Measurements from ENCODE around the gene XRRA1. TPM values are rescaled to one million over a fixed set of nuclear protein-coding genes. Genes with fewer than 3 reads are reported as not detected.
A peak's percentile ranks its signal among the peaks of the same experiment; 100 is the strongest.

XRRA1 gene
- total RNA-seq, 1 experiment from 2014 or later, result 34.1 TPM

DNA sequence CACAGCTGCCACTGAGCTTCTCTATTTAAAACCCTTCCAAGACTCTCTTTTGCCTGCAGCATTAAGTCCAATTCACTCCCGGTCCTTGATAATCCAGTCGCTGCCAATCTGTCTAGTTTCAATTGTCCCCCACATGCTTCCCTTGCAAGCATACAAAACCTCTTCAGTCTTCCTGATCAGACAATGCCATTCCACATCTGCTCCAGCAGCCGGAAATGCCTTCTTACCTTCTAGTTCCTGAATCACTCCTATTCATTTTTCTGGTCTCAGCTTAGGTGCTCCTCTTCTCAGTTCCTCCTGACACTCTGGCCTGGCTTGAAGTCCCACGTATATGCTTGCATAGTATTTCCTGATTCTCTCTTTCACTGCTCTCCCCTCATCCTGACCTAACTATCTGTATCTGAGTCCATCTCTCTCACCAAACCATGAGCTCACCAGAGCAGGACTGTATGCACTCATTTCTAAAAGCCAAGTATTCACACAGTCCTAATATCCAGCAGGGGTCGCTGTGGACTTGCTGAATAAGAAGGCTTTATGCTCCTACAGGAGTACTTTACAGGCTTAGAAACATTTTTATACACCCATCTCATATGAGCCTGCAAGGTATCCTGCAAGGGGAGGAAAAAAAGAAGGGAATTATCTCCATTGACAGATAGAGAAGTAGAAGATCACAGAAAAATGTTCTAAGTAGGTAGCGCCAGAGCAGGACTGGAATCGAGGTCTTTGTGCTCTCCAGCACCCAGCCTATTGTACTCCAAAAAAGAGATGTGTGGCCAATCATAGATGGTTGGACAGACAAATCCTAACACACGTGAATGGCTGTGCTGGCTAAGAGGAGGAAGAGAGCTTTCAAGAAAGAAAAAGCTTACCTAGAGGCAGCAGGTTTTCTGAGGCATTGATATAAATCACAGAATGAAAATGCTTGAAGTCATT, 19.2 kb downstream of the XRRA1 start:
- ChIA-PET CTCF (interaction anchor here (0.6 to 1.8 kb wide), 9 partner anchors 8 to 319 kb away, joined by 3 to 9 read pairs (median 4); partner anchors contain the start of gene TPBGL), POLR2A (no interaction called here)
- ATAC-seq (peak; percentile 97), DNase-seq (ENCODE audit: low read depth, low spot score) (peak; percentile 59)
- intact Hi-C loops (cut with micrococcal nuclease; ENCODE audit: unreplicated experiment), result loop anchor here (1.0 to 10.0 kb wide), 2 partner anchors 44 to 315 kb away; partner anchors contain the start of gene TPBGL
- Histone ChIP-seq H3K27ac (ENCODE audit: low read length) (no peak overlapping the region), H3K27me3 (ENCODE audit: control insufficient read depth, insufficient read depth, low read length) (no peaks in the 10 kb centered on the region), H3K4me1 (ENCODE audit: control insufficient read depth, insufficient read depth, low read length) (no peaks in the 10 kb centered on the region), H3K4me3 (ENCODE audit: low read depth in 2 of 2, low read length in 2 of 2) (no peak overlapping the region), H3K36me3 (ENCODE audit: control insufficient read depth, insufficient read depth, low read length) (peaks cover 18% of the 10 kb centered on the region), H3K9me3 (ENCODE audit: control insufficient read depth, insufficient read depth, low read depth, low read length) (no peaks in the 10 kb centered on the region)
- in situ Hi-C loops (cut with HindIII; ENCODE audit: low pct_unique_long_range_greater_than_20kb, low sequenced_read_pairs), result no loop called here
- BruUV-seq (replicated peaks), result no TSS peak
- TF ChIP-seq TCF7L2 (IDR thresholded peaks at IDR 0.05; ENCODE audit: low read depth, low read length) (no peak), POLR2AphosphoS5 (IDR thresholded peaks at IDR 0.05; ENCODE audit: low read depth, low read length) (no peak), SIN3A (IDR thresholded peaks at IDR 0.05; ENCODE audit: borderline replicate concordance, insufficient read depth, low read depth, low read length) (no peak)
- TF ChIP-seq, protein P1, sequence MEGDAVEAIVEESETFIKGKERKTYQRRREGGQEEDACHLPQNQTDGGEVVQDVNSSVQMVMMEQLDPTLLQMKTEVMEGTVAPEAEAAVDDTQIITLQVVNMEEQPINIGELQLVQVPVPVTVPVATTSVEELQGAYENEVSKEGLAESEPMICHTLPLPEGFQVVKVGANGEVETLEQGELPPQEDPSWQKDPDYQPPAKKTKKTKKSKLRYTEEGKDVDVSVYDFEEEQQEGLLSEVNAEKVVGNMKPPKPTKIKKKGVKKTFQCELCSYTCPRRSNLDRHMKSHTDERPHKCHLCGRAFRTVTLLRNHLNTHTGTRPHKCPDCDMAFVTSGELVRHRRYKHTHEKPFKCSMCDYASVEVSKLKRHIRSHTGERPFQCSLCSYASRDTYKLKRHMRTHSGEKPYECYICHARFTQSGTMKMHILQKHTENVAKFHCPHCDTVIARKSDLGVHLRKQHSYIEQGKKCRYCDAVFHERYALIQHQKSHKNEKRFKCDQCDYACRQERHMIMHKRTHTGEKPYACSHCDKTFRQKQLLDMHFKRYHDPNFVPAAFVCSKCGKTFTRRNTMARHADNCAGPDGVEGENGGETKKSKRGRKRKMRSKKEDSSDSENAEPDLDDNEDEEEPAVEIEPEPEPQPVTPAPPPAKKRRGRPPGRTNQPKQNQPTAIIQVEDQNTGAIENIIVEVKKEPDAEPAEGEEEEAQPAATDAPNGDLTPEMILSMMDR (IDR thresholded peaks at IDR 0.05), result peak; percentile 96
- TF ChIP-seq, protein P2, sequence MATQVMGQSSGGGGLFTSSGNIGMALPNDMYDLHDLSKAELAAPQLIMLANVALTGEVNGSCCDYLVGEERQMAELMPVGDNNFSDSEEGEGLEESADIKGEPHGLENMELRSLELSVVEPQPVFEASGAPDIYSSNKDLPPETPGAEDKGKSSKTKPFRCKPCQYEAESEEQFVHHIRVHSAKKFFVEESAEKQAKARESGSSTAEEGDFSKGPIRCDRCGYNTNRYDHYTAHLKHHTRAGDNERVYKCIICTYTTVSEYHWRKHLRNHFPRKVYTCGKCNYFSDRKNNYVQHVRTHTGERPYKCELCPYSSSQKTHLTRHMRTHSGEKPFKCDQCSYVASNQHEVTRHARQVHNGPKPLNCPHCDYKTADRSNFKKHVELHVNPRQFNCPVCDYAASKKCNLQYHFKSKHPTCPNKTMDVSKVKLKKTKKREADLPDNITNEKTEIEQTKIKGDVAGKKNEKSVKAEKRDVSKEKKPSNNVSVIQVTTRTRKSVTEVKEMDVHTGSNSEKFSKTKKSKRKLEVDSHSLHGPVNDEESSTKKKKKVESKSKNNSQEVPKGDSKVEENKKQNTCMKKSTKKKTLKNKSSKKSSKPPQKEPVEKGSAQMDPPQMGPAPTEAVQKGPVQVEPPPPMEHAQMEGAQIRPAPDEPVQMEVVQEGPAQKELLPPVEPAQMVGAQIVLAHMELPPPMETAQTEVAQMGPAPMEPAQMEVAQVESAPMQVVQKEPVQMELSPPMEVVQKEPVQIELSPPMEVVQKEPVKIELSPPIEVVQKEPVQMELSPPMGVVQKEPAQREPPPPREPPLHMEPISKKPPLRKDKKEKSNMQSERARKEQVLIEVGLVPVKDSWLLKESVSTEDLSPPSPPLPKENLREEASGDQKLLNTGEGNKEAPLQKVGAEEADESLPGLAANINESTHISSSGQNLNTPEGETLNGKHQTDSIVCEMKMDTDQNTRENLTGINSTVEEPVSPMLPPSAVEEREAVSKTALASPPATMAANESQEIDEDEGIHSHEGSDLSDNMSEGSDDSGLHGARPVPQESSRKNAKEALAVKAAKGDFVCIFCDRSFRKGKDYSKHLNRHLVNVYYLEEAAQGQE (IDR thresholded peaks at IDR 0.05; ENCODE audit: insufficient read depth in 1 of 2, low read depth in 2 of 2, low read length in 1 of 2), result no peak

DNA sequence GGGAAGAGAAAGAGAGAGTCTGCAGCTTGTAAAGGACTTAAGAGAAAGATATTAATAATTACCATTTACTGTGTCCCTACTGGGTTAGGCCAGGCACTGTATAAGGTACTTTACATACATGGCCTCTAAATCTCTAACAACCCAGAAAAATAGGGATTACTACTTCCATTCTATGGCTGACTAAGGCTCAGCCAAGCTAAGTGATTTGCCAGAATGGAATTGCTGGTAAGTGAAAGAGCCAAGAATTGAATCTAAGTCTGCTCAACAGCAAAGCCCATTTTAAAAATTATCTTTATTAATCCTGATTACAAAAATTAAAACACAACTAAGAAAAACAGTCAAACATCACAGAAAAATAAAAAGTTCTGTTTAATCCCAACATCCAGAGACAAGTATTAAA, 21.4 kb downstream of the XRRA1 start:
- DNase-seq (ENCODE audit: low read depth, low spot score) (no peak), ATAC-seq (no peak)
- Histone ChIP-seq H3K27me3 (ENCODE audit: control insufficient read depth, insufficient read depth, low read length) (no peaks in the 10 kb centered on the region), H3K36me3 (ENCODE audit: control insufficient read depth, insufficient read depth, low read length) (peaks cover 8% of the 10 kb centered on the region), H3K27ac (ENCODE audit: low read length) (no peak overlapping the region), H3K9me3 (ENCODE audit: control insufficient read depth, insufficient read depth, low read depth, low read length) (no peaks in the 10 kb centered on the region), H3K4me3 (ENCODE audit: low read depth in 2 of 2, low read length in 2 of 2) (no peak overlapping the region), H3K4me1 (ENCODE audit: control insufficient read depth, insufficient read depth, low read length) (no peaks in the 10 kb centered on the region)
- POLR2A ChIA-PET, result no interaction called here
- TF ChIP-seq TCF7L2 (IDR thresholded peaks at IDR 0.05; ENCODE audit: low read depth, low read length), result no peak
- no peak for TF ChIP-seq POLR2AphosphoS5 (IDR thresholded peaks at IDR 0.05; ENCODE audit: low read depth, low read length)
- TF ChIP-seq, protein P1 (IDR thresholded peaks at IDR 0.05), result no peak
- TF ChIP-seq, protein P2 (IDR thresholded peaks at IDR 0.05; ENCODE audit: insufficient read depth in 1 of 2, low read depth in 2 of 2, low read length in 1 of 2), result no peak
- TF ChIP-seq SIN3A (IDR thresholded peaks at IDR 0.05; ENCODE audit: borderline replicate concordance, insufficient read depth, low read depth, low read length), result no peak
- in situ Hi-C loops (cut with HindIII; ENCODE audit: low pct_unique_long_range_greater_than_20kb, low sequenced_read_pairs) (no loop called here), intact Hi-C loops (cut with micrococcal nuclease; ENCODE audit: unreplicated experiment) (loop anchor here (10.0 kb wide), 1 partner anchor 317 kb away; the partner anchor contains the start of gene TPBGL)
- no TSS peak for BruUV-seq (replicated peaks)
- CTCF ChIA-PET, result interaction anchor here (1.1 kb wide), 1 partner anchor 61 kb away, joined by 18 read pairs; the partner anchor contains the start of gene NEU3
